Right lung (tissue), 5 donors: Measurements from ENCODE around the gene HOXB8. TPM values are rescaled to one million over a fixed set of nuclear protein-coding genes. Genes with fewer than 3 reads are reported as not detected.
A peak's percentile ranks its signal among the peaks of the same experiment; 100 is the strongest.

ENCODE experiments used
- DNase-seq, 2 donors: peaks; one replicate each; pipeline ENCODE4 v3.0.0-alpha.2; 2013
- polyA plus RNA-seq, 5 donors: library from polyadenylated mRNA; unstranded; fragments of 120-200 nt; gene quantifications; one replicate each; pipeline versions ENCODE4 v1.2.1 to v1.2.3, GENCODE V29; 2013; ENCODE audit warnings: inconsistent platforms in 1 of 5, low replicate concordance in 1 of 5; ENCODE audit not compliant: insufficient read length in 5 of 5, insufficient read depth in 1 of 5

The HOXB8 gene
- polyA plus RNA-seq, 5 donors, result 0.33 to 0.70 (median 0.48) TPM

- DNase-seq, result no peak
These were observed 9.7 kb upstream of the HOXB8 start for GRCh38 chr17:48624544-48625494.

- no peak for DNase-seq
These were observed 9.0 kb upstream of the HOXB8 start for GRCh38 chr17:48624118-48624517.

GRCh38 chr17:48623583-48623982 lies 8.5 kb upstream of the HOXB8 start:
- no peak for DNase-seq

- DNase-seq, result no peak
These were observed 7.8 kb upstream of the HOXB8 start for GRCh38 chr17:48622857-48623256.

GRCh38 chr17:48621410-48622392 lies 6.6 kb upstream of the HOXB8 start:
- DNase-seq, result no peak

GRCh38 chr17:48620461-48621139 lies 5.5 kb upstream of the HOXB8 start:
- no peak for DNase-seq

- no peak for DNase-seq
These were observed 4.8 kb upstream of the HOXB8 start for GRCh38 chr17:48619826-48620449.

- peak; percentile 87 to 91 for DNase-seq
These were observed 3.3 kb upstream of the HOXB8 start for GRCh38 chr17:48618256-48618896.

GRCh38 chr17:48617471-48618255 lies 2.6 kb upstream of the HOXB8 start:
- no peak for DNase-seq

- DNase-seq, result no peak
These were observed 1.8 kb upstream of the HOXB8 start for GRCh38 chr17:48616717-48617470.

- DNase-seq, result no peak
These were observed 1.0 kb upstream of the HOXB8 start for GRCh38 chr17:48615963-48616716.

GRCh38 chr17:48613862-48614694 lies 1.0 kb downstream of the HOXB8 start:
- DNase-seq, result no peak

GRCh38 chr17:48612854-48613691 lies 2.0 kb downstream of the HOXB8 start:
- DNase-seq, result no peak

GRCh38 chr17:48612456-48612853 lies 2.6 kb downstream of the HOXB8 start:
- DNase-seq, result no peak

GRCh38 chr17:48611681-48612455 lies 3.2 kb downstream of the HOXB8 start:
- DNase-seq, result no peak

- DNase-seq, result no peak
These were observed 3.9 kb downstream of the HOXB8 start for GRCh38 chr17:48611213-48611612.
